ENCODE results near the gene CFAP210. TPM values are rescaled to one million over a fixed set of nuclear protein-coding genes. Genes with fewer than 3 reads are reported as not detected.
A peak's percentile ranks its signal among the peaks of the same experiment; 100 is the strongest.

The CFAP210 gene
- total RNA-seq (not detected), polyA plus RNA-seq (not detected)

- POLR2A ChIA-PET (ENCODE audit: partially characterized antibody) = interaction anchor here (0.8 to 2.8 kb wide), 7 partner anchors 9 to 171 kb away, joined by 3 to 10 read pairs (median 3); partner anchors contain the start of genes PPIG, SSB and UBR3
- intact Hi-C loops (cut with micrococcal nuclease) = loop anchor here (1.0 to 10.0 kb wide), 5 partner anchors 104 to 1240 kb away; partner anchors contain the start of genes FASTKD1, PPIG, SSB and UBR3
- H3K27ac Mint-ChIP-seq = peak within 1 kb of the TSS; percentile 93 to 100 (median 99)
Observed at GRCh38 chr2:169694113-169694893, at the start of gene CFAP210, which contains the start of gene PHOSPHO2. Gene CFAP210, minus strand, starts transcription at chr2:169694405. Its CDS starts 78 bp downstream, at chr2:169694327. Gene PHOSPHO2, plus strand, starts transcription at chr2:169694469. Its CDS starts 6,503 bp downstream, at chr2:169700972.

DNA sequence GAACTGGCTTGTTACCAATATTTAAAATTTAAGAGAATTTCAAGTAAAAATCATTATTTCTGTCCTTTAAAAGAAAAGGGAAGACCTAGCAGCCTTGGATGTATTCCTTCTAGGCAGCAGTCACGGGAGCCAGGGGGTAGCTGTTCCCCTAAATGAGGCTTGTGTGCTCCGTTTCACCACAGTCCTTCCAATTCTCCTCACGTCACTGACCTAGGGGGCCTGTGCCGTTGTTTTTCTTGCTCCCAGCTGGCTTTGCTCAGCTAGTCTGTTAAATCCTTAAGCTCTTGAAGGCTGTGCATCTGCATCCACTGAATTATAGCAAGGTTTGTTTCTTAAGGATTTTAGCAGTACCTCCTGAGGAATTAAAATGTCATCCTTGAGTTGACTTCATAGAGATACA is 49.3 kb upstream of the CFAP210 start:
- DNase-seq = no peak
- ChIA-PET CTCF (ENCODE audit: partially characterized antibody) (interaction anchor here (1.5 kb wide), 1 partner anchor 11 kb away, joined by 3 read pairs; no protein-coding TSS in a partner anchor), POLR2A (ENCODE audit: partially characterized antibody) (no interaction called here)
- Mint-ChIP-seq H3K4me3 (no peak overlapping the region), H3K27ac (no peak overlapping the region), H3K36me3 (peaks cover 0 to 4% of the 10 kb centered on the region in 2 donors), H3K27me3 (peaks cover 2 to 9% of the 10 kb centered on the region in 2 donors), H3K9me3 (peaks cover 0 to 3% (median 0%) of the 10 kb centered on the region in 8 donors), H3K4me1 (peaks cover 0 to 7% (median 0%) of the 10 kb centered on the region in 4 donors)
- intact Hi-C loops (cut with micrococcal nuclease) = no loop called here
- H3K4me3 ChIP-seq (ENCODE audit: low read length in 2 of 2) = no peak overlapping the region
- no peaks in the 10 kb centered on the region for H3K27me3 ChIP-seq (ENCODE audit: insufficient read depth, low read length)
- no peaks in the 10 kb centered on the region for H3K4me1 ChIP-seq (ENCODE audit: insufficient read depth, low read length)
- no peaks in the 10 kb centered on the region for H3K9me3 ChIP-seq (ENCODE audit: control insufficient read depth in 1 of 2, low read length in 2 of 2)
- H3K36me3 ChIP-seq (ENCODE audit: insufficient read depth, low read length) = no peaks in the 10 kb centered on the region
- no peak overlapping the region for H3K27ac ChIP-seq (ENCODE audit: low read depth, low read length)

More at GRCh38 chr2:169694113-169694893, at the start of gene CFAP210, which contains the start of gene PHOSPHO2:
- Mint-ChIP-seq H3K27me3 (peaks cover 5 to 8% of the 10 kb centered on the region in 2 donors), H3K4me1 (peaks cover 12 to 21% (median 16%) of the 10 kb centered on the region in 4 donors), H3K9me3 (peaks cover 3 to 20% (median 13%) of the 10 kb centered on the region in 8 donors), H3K4me3 (peak within 1 kb of the TSS; percentile 88 to 96 (median 92)), H3K36me3 (peaks cover 11 to 25% of the 10 kb centered on the region in 2 donors)
- CTCF ChIA-PET (ENCODE audit: partially characterized antibody) = no interaction called here
- H3K36me3 ChIP-seq (ENCODE audit: insufficient read depth, low read length) = no peaks in the 10 kb centered on the region
- peak; percentile 98 to 99 (median 99) for DNase-seq
- no peaks in the 10 kb centered on the region for H3K27me3 ChIP-seq (ENCODE audit: insufficient read depth, low read length)
- H3K4me1 ChIP-seq (ENCODE audit: insufficient read depth, low read length) = peaks cover 15% of the 10 kb centered on the region
- H3K27ac ChIP-seq (ENCODE audit: low read depth, low read length) = peak within 1 kb of the TSS; percentile 72
- H3K4me3 ChIP-seq (ENCODE audit: low read length in 2 of 2) = peak within 1 kb of the TSS; percentile 37 to 69
- no peaks in the 10 kb centered on the region for H3K9me3 ChIP-seq (ENCODE audit: control insufficient read depth in 1 of 2, low read length in 2 of 2)

DNA sequence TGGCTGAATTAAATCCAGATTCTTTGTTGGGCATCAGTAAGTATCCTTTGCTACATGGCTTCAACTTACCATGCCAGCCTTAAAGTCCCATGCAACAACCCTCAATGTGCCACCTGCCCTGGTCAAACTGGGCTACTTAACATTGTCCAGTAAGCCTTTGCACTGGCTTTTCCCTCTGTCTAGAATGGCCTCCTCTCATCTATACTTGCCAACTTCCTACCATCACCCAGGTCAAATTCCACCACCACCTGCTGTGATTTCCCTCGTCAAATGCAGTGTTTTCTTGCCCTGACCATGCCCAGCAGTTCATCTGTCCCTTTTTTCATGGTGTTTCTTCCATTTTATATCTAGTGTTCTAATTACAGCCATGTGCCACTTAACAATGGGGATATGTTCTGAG is 45.1 kb upstream of the CFAP210 start:
- H3K4me3 Mint-ChIP-seq = no peak overlapping the region
- ChIA-PET POLR2A (ENCODE audit: partially characterized antibody) (no interaction called here), CTCF (ENCODE audit: partially characterized antibody) (no interaction called here)
- peaks cover 0 to 12% (median 4%) of the 10 kb centered on the region in 4 donors for H3K4me1 Mint-ChIP-seq
- no peak overlapping the region for H3K27ac ChIP-seq (ENCODE audit: low read depth, low read length)
- peaks cover 5% of the 10 kb centered on the region for H3K27me3 ChIP-seq (ENCODE audit: insufficient read depth, low read length)
- no peaks in the 10 kb centered on the region for H3K9me3 ChIP-seq (ENCODE audit: control insufficient read depth in 1 of 2, low read length in 2 of 2)
- H3K4me3 ChIP-seq (ENCODE audit: low read length in 2 of 2) = no peak overlapping the region
- peaks cover 14 to 25% of the 10 kb centered on the region in 2 donors for H3K27me3 Mint-ChIP-seq
- peaks cover 0 to 4% of the 10 kb centered on the region in 2 donors for H3K36me3 Mint-ChIP-seq
- H3K9me3 Mint-ChIP-seq = peaks cover 0 to 3% (median 0%) of the 10 kb centered on the region in 8 donors
- no peaks in the 10 kb centered on the region for H3K36me3 ChIP-seq (ENCODE audit: insufficient read depth, low read length)
- H3K4me1 ChIP-seq (ENCODE audit: insufficient read depth, low read length) = peaks cover 6% of the 10 kb centered on the region
- no peak overlapping the region for H3K27ac Mint-ChIP-seq
- DNase-seq = no peak
- intact Hi-C loops (cut with micrococcal nuclease) = no loop called here

DNA sequence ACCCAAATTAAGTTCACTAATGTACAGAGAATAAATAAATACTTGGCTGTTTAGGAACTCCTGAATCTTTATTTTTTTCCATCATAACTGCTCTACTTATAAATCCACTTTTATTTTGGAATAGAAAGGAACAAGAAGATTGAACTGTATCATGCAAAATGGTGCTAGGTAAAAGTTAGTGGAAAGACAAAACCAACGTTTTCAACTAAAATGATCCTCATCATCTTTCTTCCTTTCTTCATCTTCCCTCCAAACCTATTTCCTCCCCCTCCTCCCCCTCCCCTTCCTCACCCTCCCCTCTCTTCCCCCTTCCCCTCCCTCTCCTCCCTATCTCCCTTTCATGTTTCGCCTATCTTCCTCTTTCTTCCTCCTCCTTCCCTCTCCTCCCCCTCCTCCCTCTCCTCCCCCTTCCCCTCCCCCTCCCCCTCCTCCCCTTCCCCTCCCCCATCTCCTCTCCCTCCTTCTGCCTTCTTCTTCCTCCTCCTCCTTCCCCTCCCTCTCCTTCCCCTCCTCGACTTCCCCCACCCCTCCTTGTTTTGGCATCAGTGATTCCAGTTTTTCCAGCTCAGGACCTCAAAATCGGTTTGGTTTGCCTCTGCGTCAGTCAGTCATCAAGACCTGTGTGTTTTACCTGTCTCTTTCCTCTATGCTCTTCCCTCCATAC is 44.5 kb upstream of the CFAP210 start:
- no peak overlapping the region for H3K27ac Mint-ChIP-seq
- no peak for DNase-seq
- CTCF ChIA-PET (ENCODE audit: partially characterized antibody) = no interaction called here
- Histone ChIP-seq H3K27me3 (ENCODE audit: insufficient read depth, low read length) (peaks cover 5% of the 10 kb centered on the region), H3K4me1 (ENCODE audit: insufficient read depth, low read length) (peaks cover 7% of the 10 kb centered on the region), H3K27ac (ENCODE audit: low read depth, low read length) (no peak overlapping the region), H3K4me3 (ENCODE audit: low read length in 2 of 2) (no peak overlapping the region), H3K9me3 (ENCODE audit: control insufficient read depth in 1 of 2, low read length in 2 of 2) (no peaks in the 10 kb centered on the region), H3K36me3 (ENCODE audit: insufficient read depth, low read length) (no peaks in the 10 kb centered on the region)
- H3K36me3 Mint-ChIP-seq = no peaks in the 10 kb centered on the region
- intact Hi-C loops (cut with micrococcal nuclease) = no loop called here
- H3K4me3 Mint-ChIP-seq = no peak overlapping the region
- peaks cover 0 to 13% (median 4%) of the 10 kb centered on the region in 4 donors for H3K4me1 Mint-ChIP-seq
- POLR2A ChIA-PET (ENCODE audit: partially characterized antibody) = no interaction called here
- H3K27me3 Mint-ChIP-seq = peaks cover 12 to 23% of the 10 kb centered on the region in 2 donors
- H3K9me3 Mint-ChIP-seq = peaks cover 0 to 3% (median 0%) of the 10 kb centered on the region in 8 donors

DNA sequence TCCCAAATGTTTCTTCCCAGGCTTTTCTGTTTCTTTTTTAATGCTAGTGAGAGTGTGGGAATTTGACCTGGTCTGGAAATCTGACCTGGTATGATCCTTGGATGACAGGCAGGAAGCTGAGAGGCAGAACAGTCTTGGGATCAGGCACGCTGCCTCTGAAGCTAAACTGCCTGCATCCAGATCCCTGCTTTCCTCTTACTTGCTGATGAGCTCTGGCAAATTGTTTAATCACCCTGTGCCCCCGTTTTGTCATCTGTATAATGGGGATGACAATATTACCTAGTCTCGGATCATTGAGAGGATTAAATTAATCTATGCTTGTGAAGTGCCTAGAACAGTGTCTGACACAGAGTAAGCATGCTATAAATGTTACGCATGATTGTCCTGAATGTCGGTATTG is 42.7 kb upstream of the CFAP210 start:
- Mint-ChIP-seq H3K27me3 (peaks cover 17 to 29% of the 10 kb centered on the region in 2 donors), H3K4me3 (no peak overlapping the region), H3K9me3 (peaks cover 0 to 3% (median 0%) of the 10 kb centered on the region in 8 donors), H3K36me3 (no peaks in the 10 kb centered on the region), H3K4me1 (peaks cover 6 to 27% (median 14%) of the 10 kb centered on the region in 4 donors), H3K27ac (no peak overlapping the region)
- no peaks in the 10 kb centered on the region for H3K9me3 ChIP-seq (ENCODE audit: control insufficient read depth in 1 of 2, low read length in 2 of 2)
- no peaks in the 10 kb centered on the region for H3K36me3 ChIP-seq (ENCODE audit: insufficient read depth, low read length)
- ChIA-PET POLR2A (ENCODE audit: partially characterized antibody) (no interaction called here), CTCF (ENCODE audit: partially characterized antibody) (no interaction called here)
- no peak overlapping the region for H3K27ac ChIP-seq (ENCODE audit: low read depth, low read length)
- DNase-seq = no peak
- peaks cover 5% of the 10 kb centered on the region for H3K27me3 ChIP-seq (ENCODE audit: insufficient read depth, low read length)
- H3K4me1 ChIP-seq (ENCODE audit: insufficient read depth, low read length) = peaks cover 15% of the 10 kb centered on the region
- H3K4me3 ChIP-seq (ENCODE audit: low read length in 2 of 2) = no peak overlapping the region
- intact Hi-C loops (cut with micrococcal nuclease) = no loop called here

GRCh38 chr2:169735623-169736022 is 41.4 kb upstream of the CFAP210 start:
- intact Hi-C loops (cut with micrococcal nuclease) = no loop called here
- no peak overlapping the region for H3K27ac Mint-ChIP-seq
- H3K4me1 Mint-ChIP-seq = peaks cover 7 to 31% (median 15%) of the 10 kb centered on the region in 4 donors
- Histone ChIP-seq H3K36me3 (ENCODE audit: insufficient read depth, low read length) (no peaks in the 10 kb centered on the region), H3K4me3 (ENCODE audit: low read length in 2 of 2) (no peak overlapping the region), H3K9me3 (ENCODE audit: control insufficient read depth in 1 of 2, low read length in 2 of 2) (no peaks in the 10 kb centered on the region), H3K4me1 (ENCODE audit: insufficient read depth, low read length) (peaks cover 15% of the 10 kb centered on the region), H3K27ac (ENCODE audit: low read depth, low read length) (no peak overlapping the region), H3K27me3 (ENCODE audit: insufficient read depth, low read length) (peaks cover 5% of the 10 kb centered on the region)
- POLR2A ChIA-PET (ENCODE audit: partially characterized antibody) = no interaction called here
- H3K27me3 Mint-ChIP-seq = peaks cover 17 to 29% of the 10 kb centered on the region in 2 donors
- no peaks in the 10 kb centered on the region for H3K36me3 Mint-ChIP-seq
- DNase-seq = no peak
- H3K9me3 Mint-ChIP-seq = peaks cover 0 to 3% (median 0%) of the 10 kb centered on the region in 8 donors
- peak overlapping the region in 7 of 8 donors; percentile 27 to 74 (median 40) for H3K4me3 Mint-ChIP-seq
- CTCF ChIA-PET (ENCODE audit: partially characterized antibody) = no interaction called here
